ENCODE data around the gene CCDC150. TPM values are rescaled to one million over a fixed set of nuclear protein-coding genes. Genes with fewer than 3 reads are reported as not detected.
"Not testable (repeated sequence)": the region's sequence is repeated elsewhere in the genome, so short reads cannot be mapped to it uniquely, and the experiment has no call there.

The CCDC150 gene
- total RNA-seq, 1 experiment from 2014 or later = 3.5 TPM

DNA sequence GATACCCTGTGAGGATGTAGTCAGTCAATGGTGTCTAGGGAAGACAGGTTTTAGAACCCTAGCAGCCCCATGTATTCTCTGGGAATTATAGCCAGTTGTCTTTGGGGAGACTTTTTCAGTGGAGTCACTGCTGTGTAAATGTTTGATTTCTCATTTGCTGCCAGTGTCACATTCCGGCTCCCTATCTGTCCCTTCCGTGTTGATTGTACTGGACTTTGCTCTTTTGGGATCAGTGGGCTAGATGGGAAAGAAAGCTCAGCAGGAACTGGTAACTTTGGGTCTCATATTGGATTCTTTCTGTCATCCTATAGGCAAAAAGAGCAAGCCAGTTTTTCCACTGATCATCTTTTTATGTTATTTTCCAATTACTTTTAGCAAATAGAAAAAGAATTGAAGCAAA is 89.9 kb downstream of the CCDC150 start:
- Histone ChIP-seq H3K36me3 (peaks cover 39% of the 10 kb centered on the region), H3K27me3 (no peaks in the 10 kb centered on the region), H3K9me3 (no peaks in the 10 kb centered on the region), H3K4me3 (no peak overlapping the region)
- DNase-seq = no peak

- not testable (repeated sequence) for DNase-seq
- peaks cover 18% of the 10 kb centered on the region for H3K36me3 ChIP-seq
Measured at GRCh38 chr2:196736646-196737045, 97.1 kb downstream of the CCDC150 start.

DNA sequence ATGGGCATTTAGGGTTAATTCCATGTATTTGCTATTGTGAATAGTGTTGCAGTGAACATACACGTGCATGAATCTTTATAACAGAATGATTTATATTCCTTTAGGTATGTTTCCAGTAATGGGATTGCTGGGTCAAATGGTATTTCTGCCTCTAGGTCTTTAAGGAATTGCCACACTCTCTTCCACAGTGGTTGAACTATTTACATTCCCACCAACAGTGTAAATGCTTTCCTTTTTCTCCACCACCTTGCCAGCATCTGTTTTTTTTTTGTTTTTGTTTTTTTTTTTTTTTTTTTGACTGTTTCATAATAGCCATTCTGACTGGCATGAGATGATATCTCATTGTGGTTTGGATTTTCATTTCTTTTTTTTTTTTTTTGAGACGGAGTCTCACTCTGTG is 97.5 kb downstream of the CCDC150 start:
- Histone ChIP-seq H3K9me3 (peaks cover 11% of the 10 kb centered on the region), H3K27me3 (no peaks in the 10 kb centered on the region), H3K4me3 (no peak overlapping the region), H3K36me3 (peaks cover 14% of the 10 kb centered on the region)
- DNase-seq = no peak

More at GRCh38 chr2:196736646-196737045, 97.1 kb downstream of the CCDC150 start:
- H3K9me3 ChIP-seq = peaks cover 11% of the 10 kb centered on the region
- not testable (repeated sequence) for H3K4me3 ChIP-seq, H3K27me3 ChIP-seq

DNA sequence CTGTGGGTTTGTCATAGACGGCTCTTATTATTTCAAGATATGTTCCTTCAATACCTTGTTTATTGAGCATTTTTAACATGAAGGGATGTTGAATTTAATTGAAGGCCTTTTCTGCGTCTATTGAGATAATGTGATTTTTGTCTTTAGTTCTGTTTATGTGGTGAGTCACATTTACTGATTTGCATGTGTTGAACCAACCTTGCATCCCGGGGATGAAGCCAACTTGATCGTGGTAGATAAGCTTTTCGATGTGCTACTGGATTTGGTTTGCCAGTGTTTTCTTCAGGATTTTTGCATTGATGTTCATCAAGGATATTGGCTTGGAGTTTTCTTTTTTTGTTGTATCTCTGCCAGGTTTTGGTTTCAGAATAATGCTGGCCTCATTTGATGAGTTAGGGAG is 99.5 kb downstream of the CCDC150 start:
- Histone ChIP-seq H3K27me3 (no peaks in the 10 kb centered on the region), H3K4me3 (no peak overlapping the region), H3K36me3 (peaks cover 10% of the 10 kb centered on the region), H3K9me3 (peaks cover 11% of the 10 kb centered on the region)
- no peak for DNase-seq

GRCh38 chr2:196742216-196742615 is 102.7 kb downstream of the CCDC150 start:
- peaks cover 6% of the 10 kb centered on the region for H3K9me3 ChIP-seq
- DNase-seq = no peak
- no peak overlapping the region for H3K4me3 ChIP-seq

GRCh38 chr2:196742685-196743084 is 103.2 kb downstream of the CCDC150 start:
- DNase-seq = no peak
- Histone ChIP-seq H3K27me3 (no peaks in the 10 kb centered on the region), H3K9me3 (peaks cover 6% of the 10 kb centered on the region), H3K4me3 (no peak overlapping the region), H3K36me3 (peaks cover 7% of the 10 kb centered on the region)

More at GRCh38 chr2:196742216-196742615, 102.7 kb downstream of the CCDC150 start:
- H3K27me3 ChIP-seq = no peaks in the 10 kb centered on the region
- peaks cover 7% of the 10 kb centered on the region for H3K36me3 ChIP-seq

DNA sequence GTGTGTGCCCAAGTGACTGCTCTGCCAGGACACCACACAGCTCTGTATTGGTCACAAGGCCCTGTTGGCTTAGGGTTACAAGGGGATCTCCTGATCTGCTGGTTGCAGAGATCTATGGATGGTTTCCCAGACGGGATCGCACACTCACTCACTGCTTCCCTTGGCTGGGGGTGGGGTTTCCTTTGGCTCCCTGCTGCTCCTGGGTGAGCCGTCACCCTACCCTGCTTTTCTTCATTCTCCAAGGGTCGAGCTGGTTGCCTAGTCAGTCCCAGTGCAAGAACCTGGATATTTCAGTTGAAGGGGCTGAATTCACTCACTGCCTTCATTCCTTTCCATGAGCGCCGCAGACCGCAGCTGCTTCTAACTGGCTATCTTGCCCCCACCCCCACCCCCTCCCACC is 103.7 kb downstream of the CCDC150 start:
- Histone ChIP-seq H3K27me3 (no peaks in the 10 kb centered on the region), H3K4me3 (no peak overlapping the region), H3K36me3 (peaks cover 7% of the 10 kb centered on the region), H3K9me3 (peaks cover 5% of the 10 kb centered on the region)
- no peak for DNase-seq

DNA sequence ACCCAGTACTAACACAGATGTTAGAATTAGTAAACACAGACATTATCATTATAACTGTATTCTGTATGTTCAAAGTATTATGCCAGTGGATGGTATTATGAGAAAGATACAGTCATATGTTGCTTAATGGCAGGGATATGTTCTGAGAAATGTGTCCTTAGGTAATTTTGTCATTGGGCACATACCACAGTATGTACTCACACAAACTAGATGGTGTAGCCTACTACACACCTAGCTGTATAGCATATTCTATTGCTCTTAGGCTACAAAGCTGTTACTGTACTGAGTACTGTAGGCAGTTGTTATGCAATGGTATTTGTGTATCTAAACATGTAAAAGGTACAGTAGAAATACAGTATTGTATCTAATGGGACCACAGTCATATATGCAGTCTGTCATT is 106.2 kb downstream of the CCDC150 start:
- no peaks in the 10 kb centered on the region for H3K9me3 ChIP-seq
- peaks cover 7% of the 10 kb centered on the region for H3K36me3 ChIP-seq
- no peaks in the 10 kb centered on the region for H3K27me3 ChIP-seq

GRCh38 chr2:196747400-196747799 is 107.9 kb downstream of the CCDC150 start:
- no peak for DNase-seq
- H3K4me3 ChIP-seq = no peak overlapping the region
- no peaks in the 10 kb centered on the region for H3K9me3 ChIP-seq
- peaks cover 6% of the 10 kb centered on the region for H3K36me3 ChIP-seq
- no peaks in the 10 kb centered on the region for H3K27me3 ChIP-seq

More for the DNA sequence above, 106.2 kb downstream of the CCDC150 start:
- DNase-seq = no peak
- no peak overlapping the region for H3K4me3 ChIP-seq

DNA sequence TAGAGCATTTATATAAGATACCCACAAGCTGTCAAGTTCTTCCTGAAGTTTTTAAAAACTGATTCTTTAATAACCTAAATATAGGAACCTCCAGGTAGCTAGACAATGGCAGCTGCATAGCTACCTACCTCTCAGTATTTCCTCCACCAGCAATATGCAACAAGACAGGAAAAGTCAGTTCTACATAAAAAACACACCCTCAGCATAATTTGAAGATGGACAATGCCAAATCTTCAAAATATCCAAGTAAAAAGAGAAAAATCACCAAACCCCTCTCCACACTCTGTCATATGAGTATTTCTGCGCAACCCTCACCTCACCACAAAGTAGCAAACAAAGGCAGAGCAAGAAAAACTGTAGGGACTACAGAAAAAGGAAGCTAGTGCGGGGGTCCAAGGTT is 108.6 kb downstream of the CCDC150 start:
- H3K9me3 ChIP-seq = no peaks in the 10 kb centered on the region
- no peak for DNase-seq
- no peak overlapping the region for H3K4me3 ChIP-seq
- H3K27me3 ChIP-seq = no peaks in the 10 kb centered on the region
- no peaks in the 10 kb centered on the region; the same call in 1 of the 2 replicates for H3K36me3 ChIP-seq

GRCh38 chr2:196750291-196750923 is 110.9 kb downstream of the CCDC150 start:
- Histone ChIP-seq H3K27me3 (no peaks in the 10 kb centered on the region), H3K9me3 (peaks cover 2% of the 10 kb centered on the region; the same call in 1 of the 2 replicates), H3K36me3 (no peaks in the 10 kb centered on the region; the same call in 1 of the 2 replicates), H3K4me3 (no peak overlapping the region)
- no peak for DNase-seq

GRCh38 chr2:196750977-196751631 is 111.6 kb downstream of the CCDC150 start:
- H3K4me3 ChIP-seq = no peak overlapping the region
- no peaks in the 10 kb centered on the region; the same call in 1 of the 2 replicates for H3K36me3 ChIP-seq
- DNase-seq = peak; percentile 7
- no peaks in the 10 kb centered on the region for H3K27me3 ChIP-seq
- peaks cover 5% of the 10 kb centered on the region; the same call in 1 of the 2 replicates for H3K9me3 ChIP-seq

- Histone ChIP-seq H3K9me3 (peaks cover 9% of the 10 kb centered on the region; the same call in 1 of the 2 replicates), H3K27me3 (no peaks in the 10 kb centered on the region), H3K36me3 (peaks cover 20% of the 10 kb centered on the region), H3K4me3 (no peak overlapping the region)
- DNase-seq = no peak
Measured at GRCh38 chr2:196758474-196759377, 119.2 kb downstream of the CCDC150 start.

- Histone ChIP-seq H3K36me3 (peaks cover 26% of the 10 kb centered on the region), H3K27me3 (no peaks in the 10 kb centered on the region), H3K9me3 (peaks cover 9% of the 10 kb centered on the region; the same call in 1 of the 2 replicates), H3K4me3 (no peak overlapping the region)
- no peak for DNase-seq
Measured at GRCh38 chr2:196759378-196759706, 119.8 kb downstream of the CCDC150 start.

GRCh38 chr2:196767101-196767500 is 127.6 kb downstream of the CCDC150 start:
- Histone ChIP-seq H3K9me3 (no peaks in the 10 kb centered on the region), H3K36me3 (peaks cover 43% of the 10 kb centered on the region), H3K4me3 (no peak overlapping the region), H3K27me3 (no peaks in the 10 kb centered on the region)
- DNase-seq = no peak
